ENCODE data around the gene HPN.

HPN gene

DNA sequence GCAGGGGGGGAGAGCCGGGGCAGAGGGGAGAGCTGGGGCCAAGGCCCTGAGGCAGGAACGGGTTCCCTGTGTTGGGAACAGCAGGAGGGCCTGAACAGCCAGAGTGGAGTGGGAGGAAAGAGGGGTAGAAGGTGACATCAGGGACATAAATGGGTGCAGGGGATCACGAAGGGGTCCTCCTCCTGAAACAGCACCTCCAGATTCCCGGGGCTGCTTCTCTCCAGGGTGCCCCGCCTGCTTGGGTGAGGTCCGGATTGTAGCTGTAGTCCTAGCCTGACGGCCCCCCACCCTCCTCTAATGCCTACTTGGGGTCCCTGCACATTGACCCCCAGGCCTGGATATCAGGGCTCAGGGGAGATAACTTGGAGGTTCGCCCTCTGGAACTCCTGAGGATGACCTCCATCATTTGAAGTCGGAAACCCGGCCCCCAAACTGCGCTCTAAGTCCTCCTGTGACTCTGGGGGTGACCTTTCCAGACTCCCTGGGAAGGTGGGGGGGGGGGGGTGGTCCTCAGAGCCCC is 11.7 kb upstream of the HPN start:
- no peak for DNase-seq (ENCODE audit: low read depth in 2 of 2)
- peak overlapping the region; percentile 39 to 54 for H3K4me3 ChIP-seq (replicated peaks in 1 of 2; ENCODE audit: low read depth in 2 of 2, low read length in 2 of 2)
- TF ChIP-seq, protein P1, sequence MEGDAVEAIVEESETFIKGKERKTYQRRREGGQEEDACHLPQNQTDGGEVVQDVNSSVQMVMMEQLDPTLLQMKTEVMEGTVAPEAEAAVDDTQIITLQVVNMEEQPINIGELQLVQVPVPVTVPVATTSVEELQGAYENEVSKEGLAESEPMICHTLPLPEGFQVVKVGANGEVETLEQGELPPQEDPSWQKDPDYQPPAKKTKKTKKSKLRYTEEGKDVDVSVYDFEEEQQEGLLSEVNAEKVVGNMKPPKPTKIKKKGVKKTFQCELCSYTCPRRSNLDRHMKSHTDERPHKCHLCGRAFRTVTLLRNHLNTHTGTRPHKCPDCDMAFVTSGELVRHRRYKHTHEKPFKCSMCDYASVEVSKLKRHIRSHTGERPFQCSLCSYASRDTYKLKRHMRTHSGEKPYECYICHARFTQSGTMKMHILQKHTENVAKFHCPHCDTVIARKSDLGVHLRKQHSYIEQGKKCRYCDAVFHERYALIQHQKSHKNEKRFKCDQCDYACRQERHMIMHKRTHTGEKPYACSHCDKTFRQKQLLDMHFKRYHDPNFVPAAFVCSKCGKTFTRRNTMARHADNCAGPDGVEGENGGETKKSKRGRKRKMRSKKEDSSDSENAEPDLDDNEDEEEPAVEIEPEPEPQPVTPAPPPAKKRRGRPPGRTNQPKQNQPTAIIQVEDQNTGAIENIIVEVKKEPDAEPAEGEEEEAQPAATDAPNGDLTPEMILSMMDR (IDR thresholded peaks at IDR 0.05; ENCODE audit: low read depth, low read length): no peak

DNA sequence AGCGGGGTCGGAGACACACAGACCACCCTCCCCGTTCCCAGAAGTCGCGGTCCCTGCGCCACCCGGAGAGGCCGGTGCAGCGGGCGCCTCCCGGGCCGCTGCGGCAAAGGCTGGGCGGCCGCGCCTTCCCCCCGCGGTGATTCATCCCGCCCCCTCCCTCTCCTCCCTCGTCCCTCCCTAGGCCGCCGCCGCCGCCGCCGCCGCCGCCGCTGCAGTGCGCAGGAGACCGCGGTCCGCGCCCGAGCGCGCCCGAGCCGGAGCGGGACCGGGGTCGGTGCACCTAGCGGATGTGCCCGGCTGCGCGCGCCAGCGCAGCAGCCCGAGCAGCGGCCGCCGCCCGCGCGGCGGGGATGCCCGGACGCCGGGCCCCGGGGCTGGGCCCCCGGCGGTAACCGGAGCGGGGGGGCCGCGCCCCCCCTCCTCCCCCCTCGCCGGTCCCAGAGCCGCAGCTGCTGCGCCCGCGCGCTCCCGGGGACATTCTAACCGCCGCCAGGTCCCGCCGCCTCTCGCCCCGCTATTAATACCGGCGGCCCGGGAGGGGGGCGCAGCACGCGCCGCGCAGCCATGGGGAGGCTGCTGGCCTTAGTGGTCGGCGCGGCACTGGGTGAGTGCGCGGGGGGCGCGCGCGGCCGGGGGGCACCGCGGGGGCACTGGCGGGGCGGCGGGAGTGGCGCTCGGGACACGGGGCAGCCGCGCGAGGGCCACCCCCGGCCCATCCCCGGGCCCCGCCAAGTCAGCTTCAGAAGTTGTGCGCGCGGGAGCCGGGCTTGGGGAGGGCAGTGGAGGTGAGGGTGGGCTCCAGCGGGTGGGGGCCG is 11.1 kb upstream of the HPN start, which contains the start of gene SCN1B:
TSS of gene SCN1B (plus strand) at position 214 of the 815 bp plus-strand sequence. CDS start at position 565, 351 bp downstream.
- H3K4me3 ChIP-seq (replicated peaks in 1 of 2; ENCODE audit: low read depth in 2 of 2, low read length in 2 of 2): peak within 1 kb of the TSS; percentile 54 to 60
- TF ChIP-seq, protein P1 (IDR thresholded peaks at IDR 0.05; ENCODE audit: low read depth, low read length): no peak

DNA sequence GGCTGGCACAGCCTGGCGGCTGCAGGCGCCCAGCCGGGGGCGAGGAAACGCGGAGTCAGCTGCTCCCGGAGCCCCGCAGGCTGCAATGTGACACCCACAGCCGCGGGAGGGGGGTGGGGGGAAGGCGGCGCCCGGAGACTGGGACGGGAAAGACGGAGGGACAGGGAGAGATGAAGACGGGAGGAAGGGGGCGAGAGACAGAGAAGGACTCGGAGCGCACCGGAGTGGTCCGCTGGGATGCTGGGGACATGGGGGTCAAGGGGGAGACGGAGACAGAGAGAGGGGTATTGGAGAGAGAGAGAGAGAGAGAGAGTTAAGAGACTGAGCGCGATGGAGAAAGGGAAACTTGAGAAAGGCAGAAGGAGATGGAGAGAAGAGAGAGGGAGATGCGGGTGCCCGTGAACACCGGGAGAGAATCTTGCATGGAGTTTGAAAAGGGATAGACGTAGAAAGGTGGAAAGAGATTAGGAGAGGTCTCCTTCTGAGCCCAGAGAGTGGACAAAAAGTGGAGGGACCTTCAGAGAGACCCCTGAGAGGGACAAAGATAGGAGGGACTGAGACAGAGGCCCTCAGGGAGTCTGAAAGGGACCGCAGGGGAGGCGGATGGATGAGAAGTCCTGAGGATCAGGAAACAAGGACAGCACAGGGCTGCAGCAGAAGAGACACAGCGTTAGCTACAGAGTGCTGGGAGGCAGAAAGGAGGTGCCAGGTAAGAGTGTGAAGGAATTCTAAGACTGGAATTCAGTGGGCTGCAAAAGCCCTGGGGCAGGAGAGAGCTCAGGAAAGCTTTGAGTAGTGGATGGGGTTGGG is 10.2 kb upstream of the HPN start:
- H3K4me3 ChIP-seq (replicated peaks in 1 of 2; ENCODE audit: low read depth in 2 of 2, low read length in 2 of 2): peak overlapping the region; percentile 54 to 60
- peak; percentile 23 to 30 for DNase-seq (ENCODE audit: low read depth in 2 of 2)
- TF ChIP-seq, protein P1 (IDR thresholded peaks at IDR 0.05; ENCODE audit: low read depth, low read length): no peak

More for the DNA sequence above, 11.1 kb upstream of the HPN start, which contains the start of gene SCN1B:
- DNase-seq (ENCODE audit: low read depth in 2 of 2): peak; percentile 65 to 80

DNA sequence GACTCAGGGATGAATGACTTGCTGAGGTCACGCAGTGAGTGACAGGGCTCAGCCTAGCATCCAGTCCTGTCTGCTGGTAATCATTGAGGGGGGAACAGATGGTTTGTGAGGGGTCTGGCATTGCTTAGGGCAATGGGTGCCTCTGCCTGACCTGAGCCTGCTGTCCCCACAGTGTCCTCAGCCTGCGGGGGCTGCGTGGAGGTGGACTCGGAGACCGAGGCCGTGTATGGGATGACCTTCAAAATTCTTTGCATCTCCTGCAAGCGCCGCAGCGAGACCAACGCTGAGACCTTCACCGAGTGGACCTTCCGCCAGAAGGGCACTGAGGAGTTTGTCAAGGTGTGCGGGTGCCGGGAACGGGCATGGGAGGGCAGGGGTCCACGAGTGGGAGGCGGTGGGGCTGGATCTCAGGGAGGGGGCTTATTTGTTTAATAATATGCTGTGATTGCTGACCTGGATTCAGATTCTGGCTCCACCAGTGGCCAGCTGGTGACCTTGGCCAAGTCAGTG is 9.1 kb upstream of the HPN start:
- DNase-seq (ENCODE audit: low read depth in 2 of 2): no peak
- TF ChIP-seq, protein P1 (IDR thresholded peaks at IDR 0.05; ENCODE audit: low read depth, low read length): no peak
- H3K4me3 ChIP-seq (replicated peaks in 1 of 2; ENCODE audit: low read depth in 2 of 2, low read length in 2 of 2): no peak overlapping the region

DNA sequence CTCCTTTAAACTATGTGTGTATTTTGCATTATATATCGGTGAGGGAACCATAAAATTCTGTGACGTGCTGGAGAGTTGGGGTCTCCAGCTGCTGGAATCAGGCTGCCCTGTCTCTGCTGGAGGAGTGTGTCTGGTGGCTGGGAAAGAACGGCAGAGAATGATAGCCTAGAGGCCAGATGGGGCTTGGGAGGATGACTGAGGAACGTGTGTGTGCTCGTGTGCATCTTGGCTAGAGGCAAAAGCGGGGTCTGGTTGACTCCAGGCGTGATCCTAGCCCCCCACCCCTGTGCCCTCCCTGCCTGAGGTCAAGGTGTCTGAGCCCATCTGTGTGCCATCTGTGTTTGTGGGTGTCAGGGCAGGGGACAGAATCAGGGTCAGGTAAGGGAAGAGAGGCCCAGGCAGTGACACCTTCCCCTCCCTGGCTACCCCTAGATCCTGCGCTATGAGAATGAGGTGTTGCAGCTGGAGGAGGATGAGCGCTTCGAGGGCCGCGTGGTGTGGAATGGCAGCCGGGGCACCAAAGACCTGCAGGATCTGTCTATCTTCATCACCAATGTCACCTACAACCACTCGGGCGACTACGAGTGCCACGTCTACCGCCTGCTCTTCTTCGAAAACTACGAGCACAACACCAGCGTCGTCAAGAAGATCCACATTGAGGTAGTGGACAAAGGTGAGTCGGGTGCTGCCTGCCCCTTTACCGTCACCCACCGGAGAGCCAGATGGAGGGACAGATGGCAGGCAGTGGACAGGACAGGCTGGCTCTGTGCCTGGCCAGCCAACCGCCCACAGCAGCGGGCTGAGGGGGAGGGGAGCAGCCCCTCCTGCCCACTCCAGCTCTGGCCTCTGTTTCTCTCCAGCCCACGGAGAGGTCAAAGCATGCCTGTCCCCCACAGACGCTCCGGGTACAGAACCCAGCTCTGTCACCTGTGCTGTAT is 8.2 kb upstream of the HPN start:
- no peak for DNase-seq (ENCODE audit: low read depth in 2 of 2)
- H3K4me3 ChIP-seq (replicated peaks in 1 of 2; ENCODE audit: low read depth in 2 of 2, low read length in 2 of 2): no peak overlapping the region
- TF ChIP-seq, protein P1 (IDR thresholded peaks at IDR 0.05; ENCODE audit: low read depth, low read length): no peak

Measured in cardiac fibroblast (primary cell).